HG03575 (cell line): ENCODE measurements around the gene PAX5.

Experiments used
- ATAC-seq: cut with Tn5 transposase; IDR thresholded peaks from one replicate; pipeline ENCODE4 v1.9.1; 2021; ENCODE audit not compliant: unreplicated experiment, insufficient number of reproducible peaks, low FRiP score; ENCODE audit errors: extremely low read depth

PAX5 gene

DNA sequence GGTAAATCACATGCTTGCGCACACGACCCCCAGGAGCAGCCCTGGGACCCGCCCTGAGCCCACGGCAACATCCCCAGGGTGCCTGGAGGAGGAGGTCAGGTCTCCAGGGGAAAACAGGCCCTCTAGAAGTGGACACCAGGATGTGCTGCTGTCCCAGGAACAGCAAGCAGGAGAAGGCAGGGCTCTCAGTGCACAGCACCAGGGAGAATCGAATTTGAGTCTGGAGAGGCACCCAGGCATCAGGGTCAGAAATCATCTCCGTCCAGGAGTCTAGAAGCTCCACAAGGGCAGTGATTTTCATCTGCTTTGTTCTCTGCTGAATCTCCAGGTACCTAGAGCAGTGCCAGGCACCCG, 93.6 kb downstream of the PAX5 start:
- ATAC-seq = no peak

DNA sequence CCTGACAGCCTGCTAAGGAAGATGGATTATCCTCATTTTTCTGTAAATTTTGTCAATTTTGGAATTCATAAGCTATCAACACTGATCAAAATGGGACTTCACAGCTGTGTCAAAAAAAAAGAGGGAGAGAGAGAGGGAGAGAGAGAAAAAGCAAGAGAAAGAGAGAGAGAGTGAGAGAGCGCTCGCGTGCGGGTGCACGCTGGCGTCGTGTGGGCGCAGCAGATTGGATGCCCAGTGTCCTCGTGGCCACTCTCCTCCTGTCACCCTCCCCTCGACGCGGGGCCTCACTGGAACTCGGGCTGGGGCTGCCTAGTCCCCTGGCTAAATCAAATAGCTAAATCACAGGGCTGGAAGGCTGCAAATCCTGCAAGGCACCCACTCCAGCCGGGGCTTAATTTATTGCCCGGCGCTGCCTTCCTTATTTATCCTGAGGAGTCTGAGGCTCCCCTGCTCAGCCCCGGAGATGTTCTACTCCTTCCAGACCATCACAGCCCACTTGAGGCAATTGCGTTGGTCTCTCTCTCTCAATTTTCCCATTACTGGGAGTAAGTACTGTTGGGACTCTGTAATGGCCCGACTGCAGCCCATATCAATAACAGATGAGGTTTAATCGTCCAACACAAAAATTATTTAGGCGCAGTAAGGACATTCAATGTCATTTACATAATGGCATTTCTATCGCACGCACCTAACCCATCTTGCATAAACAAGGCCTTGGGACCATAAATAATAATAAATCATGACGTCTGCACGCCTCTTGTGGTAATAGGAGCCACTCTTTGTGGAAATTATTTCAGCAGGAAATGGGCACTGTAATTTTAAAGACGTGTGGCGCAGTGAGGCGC, 94.2 kb downstream of the PAX5 start:
- no peak for ATAC-seq

DNA sequence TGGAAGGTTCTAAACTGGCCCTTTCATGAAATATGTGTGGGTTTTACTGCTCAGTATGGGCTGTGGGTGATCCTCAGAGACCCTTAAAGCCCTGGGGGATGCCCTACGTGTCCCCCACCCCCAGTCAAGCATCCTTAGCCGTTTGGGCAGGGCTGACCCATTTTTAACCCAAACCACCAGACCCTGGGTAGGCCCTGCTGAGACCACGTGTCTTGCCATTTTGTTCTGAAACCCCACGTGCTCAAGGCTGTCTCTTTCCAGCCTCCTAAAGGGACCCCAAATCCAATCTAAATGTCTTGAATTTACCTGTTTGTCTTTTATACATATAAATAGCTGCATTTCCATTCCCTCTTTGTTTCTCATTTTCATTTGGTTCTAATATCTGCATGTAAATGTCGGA, 94.9 kb downstream of the PAX5 start:
- no peak for ATAC-seq

DNA sequence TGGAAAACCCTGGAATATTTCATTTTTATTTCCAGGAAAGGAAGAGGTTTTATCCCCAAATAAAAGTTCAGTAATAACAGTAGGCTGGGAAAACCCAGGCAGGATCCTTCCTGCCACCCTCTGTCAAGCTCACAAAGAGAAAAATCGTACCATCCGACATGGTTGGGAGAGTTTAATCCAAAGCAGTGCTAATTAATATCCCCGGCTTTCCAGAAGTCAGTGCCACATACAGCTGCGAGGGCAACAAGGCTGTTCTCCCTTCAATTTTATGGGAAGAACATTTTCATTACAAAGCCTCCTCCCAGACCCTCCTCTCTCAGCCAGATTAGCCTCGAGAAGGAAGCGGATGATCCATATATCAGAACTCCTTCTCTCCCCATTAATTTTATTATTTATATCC, 95.5 kb downstream of the PAX5 start:
- ATAC-seq = no peak

DNA sequence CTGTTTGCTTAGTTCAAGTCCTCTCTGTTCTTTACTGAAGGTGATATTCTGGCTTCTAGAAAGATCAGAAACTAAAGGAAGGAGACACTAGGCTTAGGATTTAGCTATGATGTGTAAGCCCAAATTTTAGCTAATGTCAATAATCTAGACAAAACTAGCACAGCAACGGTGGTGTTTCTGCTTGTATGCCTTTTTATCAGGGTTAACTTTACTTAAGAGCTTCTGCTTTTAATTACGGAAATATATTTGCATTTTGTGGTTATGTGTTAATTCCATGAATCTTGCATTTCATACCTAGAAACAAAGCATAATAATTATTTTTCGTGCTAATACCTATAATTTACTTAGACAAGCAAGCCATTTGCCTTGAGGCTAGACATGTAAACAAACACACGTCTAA, 96.1 kb downstream of the PAX5 start:
- ATAC-seq = no peak

DNA sequence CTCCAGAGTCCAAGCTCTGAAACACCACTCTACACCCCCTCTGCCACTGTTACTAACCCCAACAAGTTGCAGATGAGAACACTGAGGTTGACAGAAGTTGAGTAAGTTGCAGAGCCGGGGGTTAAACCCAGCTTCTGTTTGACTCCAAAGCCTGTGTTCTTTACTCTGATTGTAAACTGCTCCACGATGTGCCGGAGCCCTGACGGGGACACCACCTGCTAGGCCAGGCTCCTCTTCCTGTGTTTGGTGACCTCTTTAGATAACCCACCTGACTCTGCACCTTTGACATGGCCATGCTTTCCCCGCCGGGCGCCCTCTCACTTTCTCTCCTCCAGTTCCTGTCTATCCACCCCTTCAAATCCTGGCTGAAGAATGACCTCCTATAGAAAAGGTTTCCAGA, 96.7 kb downstream of the PAX5 start:
- no peak for ATAC-seq

DNA sequence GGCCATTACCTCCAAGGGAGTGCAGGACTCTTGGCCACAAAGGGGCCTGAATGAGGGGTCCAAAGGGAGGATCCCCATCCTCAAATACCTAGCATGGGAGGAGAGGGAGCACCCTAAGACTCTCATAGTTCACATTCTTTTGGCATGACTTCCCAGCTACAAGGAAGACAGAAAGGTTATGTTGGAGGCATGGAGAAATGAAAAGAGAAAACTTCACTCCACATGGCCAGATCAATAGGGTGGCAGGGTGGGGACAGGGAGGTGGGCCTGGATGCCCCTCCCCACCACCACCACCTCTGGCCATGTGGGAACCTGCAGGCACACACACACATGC, 97.6 kb downstream of the PAX5 start:
- no peak for ATAC-seq

DNA sequence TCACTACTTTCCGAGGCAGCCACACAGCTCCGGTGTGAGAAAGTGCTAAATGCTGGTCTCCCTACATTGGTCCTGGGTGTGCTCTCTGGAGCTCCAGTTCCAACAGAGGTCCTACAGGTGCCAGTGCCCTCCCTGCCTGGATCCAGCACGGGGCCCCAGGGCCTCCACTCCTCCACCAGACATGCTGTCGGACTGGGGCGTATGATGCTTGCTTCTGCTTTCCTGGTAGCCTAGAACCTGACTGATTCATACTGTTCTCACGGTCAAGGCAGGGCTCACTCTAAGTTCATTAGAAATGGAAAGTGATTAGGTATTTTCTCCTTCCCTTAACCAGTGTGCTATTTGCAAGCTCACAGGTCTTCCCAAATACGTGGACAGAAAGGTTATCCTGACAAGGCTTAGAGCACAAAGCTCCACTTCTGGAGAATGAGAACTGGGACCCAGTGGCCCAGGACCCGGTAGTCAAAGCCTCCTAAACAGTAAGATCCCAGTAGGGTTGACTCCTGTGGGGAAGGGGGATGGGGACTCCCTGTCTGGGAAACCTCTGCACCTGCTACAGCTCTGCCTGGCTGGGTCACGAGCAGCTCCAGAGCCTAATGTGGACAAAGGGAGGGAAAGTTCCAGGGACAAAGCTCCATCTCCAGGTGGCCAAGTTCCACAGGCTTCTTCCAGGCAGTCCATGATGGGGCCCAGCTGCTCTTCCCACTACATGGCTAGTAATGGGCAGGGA, 98.1 kb downstream of the PAX5 start:
- ATAC-seq = no peak

DNA sequence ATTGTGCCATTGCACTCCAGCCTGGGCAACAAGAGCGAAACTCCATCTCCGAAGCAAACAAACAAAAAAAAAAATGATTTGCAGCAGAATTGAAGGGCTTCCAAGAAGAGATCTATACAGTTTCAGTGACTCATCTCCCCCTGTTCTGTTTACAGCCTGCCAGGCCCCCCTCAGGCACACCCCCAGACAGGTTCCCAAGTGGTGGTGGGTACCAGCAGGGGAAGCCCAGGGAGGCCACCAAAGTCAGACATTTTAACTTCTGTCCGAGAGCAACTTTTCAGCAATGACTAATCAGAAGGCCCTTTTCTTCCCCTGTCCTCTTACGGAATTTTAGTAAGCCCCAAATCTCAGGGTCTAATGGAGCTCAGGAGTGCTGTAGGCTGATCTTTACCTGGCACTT, 98.7 kb downstream of the PAX5 start:
- ATAC-seq = no peak

DNA sequence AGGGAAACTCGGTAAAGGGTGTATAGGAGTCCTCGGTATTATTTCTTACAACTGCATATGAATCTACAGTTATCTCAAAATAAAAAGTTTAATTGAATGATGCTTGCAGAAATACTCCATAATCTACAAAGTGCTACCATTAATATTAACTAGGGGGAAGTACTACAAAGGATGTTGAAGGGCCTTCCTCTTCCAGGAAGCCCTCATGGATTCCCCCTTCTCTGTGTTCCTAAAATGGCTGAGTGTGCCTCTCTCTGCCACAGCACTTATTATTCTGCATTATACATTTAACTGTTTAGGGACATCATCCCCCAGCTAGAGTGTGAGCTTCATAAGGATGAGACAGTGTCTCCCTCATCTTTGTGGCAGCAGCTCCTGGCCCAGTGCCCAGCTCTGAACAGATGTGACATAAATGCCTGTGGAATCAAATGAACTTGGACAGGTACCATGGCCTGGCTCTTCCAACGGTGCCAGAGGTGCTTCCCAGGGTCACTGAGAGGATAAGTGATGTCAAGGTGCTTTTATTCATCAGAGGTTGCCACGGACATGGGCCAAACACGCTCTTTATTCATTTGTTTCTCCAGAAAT, 99.5 kb downstream of the PAX5 start:
- no peak for ATAC-seq

DNA sequence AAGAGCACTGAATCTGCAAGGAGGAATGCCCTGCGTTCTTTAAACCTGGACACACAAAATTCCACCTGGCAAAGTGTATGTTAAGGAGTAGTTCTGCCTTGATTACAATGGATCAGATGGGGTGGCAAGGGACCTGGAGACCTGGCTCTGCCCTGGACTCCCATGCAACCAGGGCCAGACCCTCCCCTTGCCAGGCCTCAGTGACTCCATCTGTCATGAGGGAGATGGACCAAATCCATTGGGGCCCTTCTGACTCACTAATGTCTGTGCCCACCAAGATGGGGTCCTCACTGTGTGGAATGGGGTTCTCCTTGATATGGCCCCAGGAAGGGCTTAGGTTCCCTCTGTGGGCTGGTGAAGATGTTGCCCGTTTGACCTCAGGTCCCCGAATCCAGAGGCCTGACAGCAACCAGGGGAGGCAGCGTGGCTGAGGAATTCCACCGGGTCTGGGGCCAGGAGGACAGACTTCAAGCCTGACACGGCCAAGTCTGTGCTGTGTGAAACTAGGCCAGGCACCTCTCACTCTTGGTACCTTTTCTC, 100.3 kb downstream of the PAX5 start:
- ATAC-seq = no peak

DNA sequence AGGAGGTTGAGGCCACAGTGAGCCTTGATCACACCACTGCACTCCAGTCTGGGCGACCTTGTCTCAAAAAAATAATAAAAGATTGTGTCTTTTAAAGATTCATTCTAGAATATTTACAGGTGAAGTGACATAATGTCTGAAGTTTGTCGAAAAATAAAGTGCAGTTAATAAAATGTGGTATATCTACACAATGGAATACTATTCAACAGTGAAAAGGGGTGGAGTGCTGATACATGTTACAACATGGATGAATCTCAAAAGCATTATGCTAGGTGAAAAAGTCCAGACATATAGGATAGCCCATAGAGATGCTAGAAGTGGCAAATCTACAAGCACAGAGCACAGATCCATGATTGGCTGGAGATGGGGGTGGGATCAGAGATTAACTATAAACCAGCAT, 101.9 kb downstream of the PAX5 start:
- no peak for ATAC-seq

DNA sequence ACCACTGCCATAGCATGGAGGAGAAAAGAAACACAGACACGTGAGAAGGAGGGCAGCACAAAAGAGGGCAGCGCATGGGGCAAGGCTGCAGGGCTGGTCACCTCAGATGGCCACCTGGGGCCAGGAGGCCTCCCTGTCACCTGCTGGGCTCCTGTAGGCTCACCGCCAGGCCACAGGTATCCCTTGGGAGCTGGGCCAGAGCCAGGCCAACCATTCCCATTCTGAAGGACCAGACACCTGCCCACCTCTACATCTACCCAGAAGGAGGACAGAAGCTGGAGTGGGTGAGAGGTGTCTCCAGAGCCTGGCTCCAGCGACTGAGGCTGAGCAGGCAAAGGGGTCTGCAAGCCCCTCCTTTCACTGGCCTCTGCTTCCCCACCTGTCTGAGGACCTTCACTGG, 103.1 kb downstream of the PAX5 start:
- no peak for ATAC-seq

DNA sequence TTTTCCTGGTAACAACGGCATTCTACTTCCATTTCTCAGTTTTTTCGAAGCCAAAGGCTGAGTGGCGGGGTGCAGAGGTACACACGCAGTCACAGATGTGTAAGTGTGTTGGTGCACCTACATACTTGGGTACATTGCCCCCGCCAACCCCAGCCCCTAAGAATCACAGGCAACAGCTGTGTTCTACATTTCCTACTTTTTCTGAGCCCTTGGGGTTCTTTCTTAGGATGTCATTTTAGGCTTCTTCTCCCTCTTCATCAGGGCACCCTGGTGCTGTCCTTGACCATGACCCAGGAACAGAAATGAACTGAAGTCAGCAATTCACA, 104.8 kb downstream of the PAX5 start:
- ATAC-seq = no peak

DNA sequence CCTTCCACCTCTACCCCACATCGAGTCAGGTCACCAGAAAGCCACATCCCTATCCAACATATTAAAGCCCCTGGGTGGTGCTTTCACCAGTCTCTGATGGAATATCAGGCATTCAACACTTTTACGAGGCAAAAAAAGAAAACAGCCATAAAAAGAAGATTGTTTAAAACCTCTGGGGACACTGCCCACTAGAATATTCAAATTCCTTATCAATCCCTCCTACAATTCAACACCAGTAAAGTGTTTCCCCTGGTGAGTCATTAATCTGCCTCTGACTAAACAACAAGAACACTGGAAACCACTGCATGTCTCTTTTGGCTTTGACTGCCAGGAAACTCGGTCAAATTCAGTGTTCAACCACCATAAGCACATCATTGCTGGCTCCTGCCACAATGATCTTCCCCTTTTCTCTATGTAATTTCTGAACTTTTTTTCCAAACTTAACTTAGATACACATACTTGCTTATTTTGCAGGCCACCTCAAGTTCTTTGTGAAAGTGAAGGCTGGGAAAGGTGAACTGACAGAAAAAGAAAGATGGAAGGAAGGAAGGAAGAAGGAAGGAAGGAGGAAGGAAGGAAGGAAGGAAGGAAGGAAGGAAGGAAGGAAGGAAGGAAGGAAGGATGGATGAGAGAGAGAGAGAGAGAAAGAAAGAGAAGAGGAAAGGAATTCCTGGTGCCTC, 105.3 kb downstream of the PAX5 start:
- ATAC-seq = no peak

DNA sequence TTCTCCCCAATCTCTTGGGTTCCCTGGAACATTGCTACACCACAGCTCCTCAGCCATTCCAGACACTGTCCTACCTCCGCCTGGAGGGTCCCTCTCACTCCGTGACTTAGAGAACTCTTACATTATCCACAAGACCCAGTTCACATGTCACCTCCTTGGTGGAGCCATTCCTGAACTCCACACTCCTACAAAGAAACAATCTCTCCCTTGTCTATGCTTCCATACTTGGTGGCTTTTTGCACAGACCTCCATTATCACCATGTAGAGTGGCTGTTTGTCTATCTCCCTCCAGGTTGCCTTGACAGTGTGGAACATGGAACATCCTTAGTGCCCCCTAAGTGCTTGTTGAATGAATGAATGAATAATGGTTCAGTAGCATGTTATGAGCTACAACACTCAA, 105.9 kb downstream of the PAX5 start:
- no peak for ATAC-seq

DNA sequence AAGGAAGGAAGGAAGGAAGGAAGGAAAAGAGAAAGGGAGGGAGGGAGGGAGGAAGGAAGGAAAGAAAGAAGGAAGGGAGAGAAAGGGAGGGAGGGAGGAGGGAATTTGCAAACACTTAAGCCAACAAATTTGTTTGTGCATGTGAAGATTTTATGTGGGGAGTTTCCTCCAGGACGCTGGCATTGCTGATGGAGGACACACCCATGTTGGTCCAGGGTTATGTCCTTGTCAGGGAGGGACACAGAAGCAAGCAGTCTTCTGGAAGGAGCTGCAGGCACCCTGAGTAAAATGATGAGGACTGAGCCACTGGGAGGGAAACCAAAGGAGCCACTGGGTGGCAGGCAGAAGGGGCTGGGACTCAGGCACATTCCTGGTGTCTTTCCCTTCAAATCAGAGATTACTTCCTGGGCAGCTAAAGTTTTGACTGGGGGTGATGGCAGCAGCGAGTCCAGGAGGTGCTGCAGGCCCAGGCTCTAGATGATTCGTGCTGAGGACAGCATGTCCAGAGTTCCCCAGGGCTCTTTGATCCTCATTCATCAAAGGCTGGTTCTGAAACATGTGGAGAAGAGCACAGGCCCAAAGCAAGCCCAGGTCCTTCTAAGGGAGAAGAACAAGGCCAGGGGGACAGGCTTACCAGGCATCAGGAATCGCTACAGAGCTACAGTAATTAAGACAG, 109.2 kb downstream of the PAX5 start:
- ATAC-seq = no peak

DNA sequence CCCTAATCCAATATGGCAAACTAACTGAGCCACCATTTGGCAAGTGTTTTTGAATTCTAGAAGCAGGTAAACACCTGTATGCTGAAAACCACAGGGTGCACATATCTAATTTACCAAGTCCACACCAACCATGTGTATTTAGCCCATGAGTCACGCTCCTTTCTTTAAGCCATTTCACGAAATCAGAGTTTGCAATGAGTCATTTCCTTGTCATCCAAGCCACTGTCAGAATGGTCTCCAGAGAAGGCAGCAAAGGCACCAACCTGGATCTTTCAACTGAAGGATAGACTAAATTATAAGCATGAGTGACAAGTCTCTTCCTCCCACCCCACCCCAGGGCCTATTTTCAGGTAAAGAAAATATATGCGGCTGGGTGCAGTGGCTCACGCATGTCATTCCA, 110.0 kb downstream of the PAX5 start:
- no peak for ATAC-seq

DNA sequence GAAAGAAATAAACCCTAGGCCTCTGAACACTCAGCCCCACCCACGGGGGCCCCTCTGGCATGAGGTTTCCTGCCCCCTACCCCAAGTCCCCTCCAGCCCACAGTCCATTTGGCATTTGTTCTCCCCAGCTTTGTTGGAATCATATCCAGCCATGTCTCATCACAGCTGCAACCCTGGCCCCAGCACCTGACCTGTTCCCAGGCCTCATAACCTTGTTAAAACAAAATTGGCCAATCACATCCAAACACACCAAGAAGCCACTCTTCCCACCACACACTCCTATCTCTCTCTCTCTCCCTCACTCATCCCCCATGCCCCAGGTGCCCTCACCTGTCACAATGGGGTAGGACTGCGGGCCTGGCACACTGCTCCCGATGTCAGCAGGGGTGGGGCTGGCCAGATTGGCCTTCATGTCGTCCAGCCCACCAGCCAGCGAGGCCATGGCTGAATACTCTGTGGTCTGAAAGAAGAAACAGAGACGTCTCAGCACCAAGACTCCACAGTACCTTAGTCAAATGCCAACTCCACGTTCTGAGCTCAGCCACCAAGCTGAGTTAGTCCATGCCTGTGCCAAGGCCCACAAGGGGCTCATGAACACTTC, 110.9 kb downstream of the PAX5 start:
- no peak for ATAC-seq
